Mesothelial cell of epicardium (in vitro differentiated cells): Measurements from ENCODE around the gene GLDC. TPM values are rescaled to one million over a fixed set of nuclear protein-coding genes. Genes with fewer than 3 reads are reported as not detected.

ENCODE experiments used
- DNase-seq, 2 experiments: peaks; one replicate each; pipeline ENCODE4 v3.0.0; 2021; ENCODE audit warnings: low spot score in 2 of 2; ENCODE audit not compliant: unreplicated experiment in 2 of 2
- H3K27ac Mint-ChIP-seq: 2 replicates; pipeline ENCODE4 v1.8.0; 2021; ENCODE audit warnings: mixed read lengths
- H3K27me3 Mint-ChIP-seq: 2 replicates; pipeline ENCODE4 v1.8.0; 2021; ENCODE audit warnings: low read depth, mixed read lengths
- H3K36me3 Mint-ChIP-seq: 2 replicates; pipeline ENCODE4 v1.8.0; 2021; ENCODE audit warnings: mixed read lengths
- H3K4me1 Mint-ChIP-seq: 2 replicates; pipeline ENCODE4 v1.8.0; 2021; ENCODE audit warnings: mixed read lengths
- H3K4me3 Mint-ChIP-seq: 2 replicates; pipeline ENCODE4 v1.8.0; 2021; ENCODE audit warnings: mild to moderate bottlenecking, moderate library complexity, mixed read lengths
- H3K9me3 Mint-ChIP-seq: 2 replicates; pipeline ENCODE4 v1.8.0; 2021; ENCODE audit warnings: mixed read lengths
- CTCF ChIP-seq: fragments of 200-600 bp; sonication (generic); IDR thresholded peaks from one replicate; pipeline ENCODE4 v1.5.0; 2021; ENCODE audit warnings: antibody characterized with exemption; ENCODE audit not compliant: unreplicated experiment
- total RNA-seq: library from RNA; stranded (reverse); gene quantifications from 3 replicates; pipeline ENCODE4 v1.2.1, GENCODE V29; 2021

The GLDC gene
- total RNA-seq, 1 donor from 2014 or later: 2.0 TPM

- TF ChIP-seq CTCF: no peak
- H3K27me3 Mint-ChIP-seq: no peaks in the 10 kb centered on the region
- H3K36me3 Mint-ChIP-seq: no peaks in the 10 kb centered on the region
- H3K4me1 Mint-ChIP-seq: peaks cover 5% of the 10 kb centered on the region
- H3K27ac Mint-ChIP-seq: no peak overlapping the region
- H3K4me3 Mint-ChIP-seq: no peak overlapping the region
- no peak for DNase-seq
- no peaks in the 10 kb centered on the region for H3K9me3 Mint-ChIP-seq
These were observed 30.9 kb upstream of the GLDC start for GRCh38 chr9:6676254-6676921.

GRCh38 chr9:6675268-6675667 is 29.7 kb upstream of the GLDC start:
- TF ChIP-seq CTCF: no peak
- Mint-ChIP-seq H3K27me3 (no peaks in the 10 kb centered on the region), H3K27ac (no peak overlapping the region), H3K9me3 (no peaks in the 10 kb centered on the region), H3K36me3 (no peaks in the 10 kb centered on the region), H3K4me1 (no peaks in the 10 kb centered on the region), H3K4me3 (no peak overlapping the region)
- no peak for DNase-seq

GRCh38 chr9:6673326-6674025 is 27.9 kb upstream of the GLDC start:
- Mint-ChIP-seq H3K9me3 (no peaks in the 10 kb centered on the region), H3K27me3 (no peaks in the 10 kb centered on the region), H3K27ac (no peak overlapping the region), H3K4me3 (no peak overlapping the region), H3K36me3 (no peaks in the 10 kb centered on the region), H3K4me1 (no peaks in the 10 kb centered on the region)
- no peak for TF ChIP-seq CTCF
- no peak for DNase-seq

- TF ChIP-seq CTCF: no peak
- Mint-ChIP-seq H3K36me3 (no peaks in the 10 kb centered on the region), H3K27me3 (no peaks in the 10 kb centered on the region), H3K9me3 (no peaks in the 10 kb centered on the region), H3K27ac (no peak overlapping the region), H3K4me3 (no peak overlapping the region), H3K4me1 (no peaks in the 10 kb centered on the region)
- DNase-seq: no peak
These were observed 26.6 kb upstream of the GLDC start for GRCh38 chr9:6672118-6672517.

GRCh38 chr9:6671416-6671815 is 25.9 kb upstream of the GLDC start:
- H3K4me1 Mint-ChIP-seq: no peaks in the 10 kb centered on the region
- DNase-seq: no peak
- no peak for TF ChIP-seq CTCF
- H3K4me3 Mint-ChIP-seq: no peak overlapping the region
- no peaks in the 10 kb centered on the region for H3K9me3 Mint-ChIP-seq
- H3K36me3 Mint-ChIP-seq: no peaks in the 10 kb centered on the region
- no peaks in the 10 kb centered on the region for H3K27me3 Mint-ChIP-seq
- no peak overlapping the region for H3K27ac Mint-ChIP-seq
